ENCODE results near the gene RUSF1.
"Not testable (repeated sequence)": the region's sequence is repeated elsewhere in the genome, so short reads cannot be mapped to it uniquely, and the experiment has no call there.

Gene RUSF1

DNA sequence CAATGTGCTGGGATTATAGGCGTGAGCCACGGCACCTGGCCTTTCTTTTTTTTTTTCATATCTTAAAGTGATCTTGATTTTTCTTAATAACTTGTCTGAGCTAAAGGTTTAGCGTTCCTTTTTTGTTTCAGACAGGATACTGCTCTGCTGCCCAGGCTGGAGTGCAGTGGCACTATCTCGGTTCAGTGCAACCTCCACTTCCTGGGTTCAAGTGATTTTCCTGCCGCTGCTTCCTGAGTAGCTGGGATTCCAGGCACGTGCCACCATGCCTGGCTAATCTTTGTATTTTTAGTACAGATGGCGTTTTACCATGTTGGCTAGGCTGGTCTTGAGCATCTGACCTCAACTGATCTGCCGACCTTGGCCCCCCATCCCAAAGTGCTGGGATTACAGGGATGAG lies 4.0 kb downstream of the RUSF1 start:
- no peak overlapping the region for H3K4me3 ChIP-seq (IDR thresholded peaks at IDR 0.05; ENCODE audit: insufficient read depth, low read depth, low read length)
- no peak overlapping the region for H3K4me2 ChIP-seq
- no peak overlapping the region for H3K27ac ChIP-seq
- no peak overlapping the region for H2AFZ ChIP-seq (ENCODE audit: low read depth)
- no peak overlapping the region for H3K9ac ChIP-seq
- no peaks in the 10 kb centered on the region for H4K20me1 ChIP-seq (ENCODE audit: insufficient read depth)
- peaks cover 23% of the 10 kb centered on the region for H3K79me2 ChIP-seq (ENCODE audit: insufficient read depth, low read depth)
- H3K27me3 ChIP-seq (ENCODE audit: insufficient read depth, low read depth), result no peaks in the 10 kb centered on the region
- 0 out of 2 replicates have a peak, but pooled peaks cover 2% of the 10 kb centered on the region for H3K36me3 ChIP-seq (ENCODE audit: insufficient read depth)
- H3K4me1 ChIP-seq (ENCODE audit: low read depth, poor library complexity, severe bottlenecking), result peaks cover 14% of the 10 kb centered on the region
- TF ChIP-seq, protein P1, sequence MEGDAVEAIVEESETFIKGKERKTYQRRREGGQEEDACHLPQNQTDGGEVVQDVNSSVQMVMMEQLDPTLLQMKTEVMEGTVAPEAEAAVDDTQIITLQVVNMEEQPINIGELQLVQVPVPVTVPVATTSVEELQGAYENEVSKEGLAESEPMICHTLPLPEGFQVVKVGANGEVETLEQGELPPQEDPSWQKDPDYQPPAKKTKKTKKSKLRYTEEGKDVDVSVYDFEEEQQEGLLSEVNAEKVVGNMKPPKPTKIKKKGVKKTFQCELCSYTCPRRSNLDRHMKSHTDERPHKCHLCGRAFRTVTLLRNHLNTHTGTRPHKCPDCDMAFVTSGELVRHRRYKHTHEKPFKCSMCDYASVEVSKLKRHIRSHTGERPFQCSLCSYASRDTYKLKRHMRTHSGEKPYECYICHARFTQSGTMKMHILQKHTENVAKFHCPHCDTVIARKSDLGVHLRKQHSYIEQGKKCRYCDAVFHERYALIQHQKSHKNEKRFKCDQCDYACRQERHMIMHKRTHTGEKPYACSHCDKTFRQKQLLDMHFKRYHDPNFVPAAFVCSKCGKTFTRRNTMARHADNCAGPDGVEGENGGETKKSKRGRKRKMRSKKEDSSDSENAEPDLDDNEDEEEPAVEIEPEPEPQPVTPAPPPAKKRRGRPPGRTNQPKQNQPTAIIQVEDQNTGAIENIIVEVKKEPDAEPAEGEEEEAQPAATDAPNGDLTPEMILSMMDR (conservative IDR thresholded peaks at IDR 0.05; ENCODE audit: low read depth, low read length), result no peak

DNA sequence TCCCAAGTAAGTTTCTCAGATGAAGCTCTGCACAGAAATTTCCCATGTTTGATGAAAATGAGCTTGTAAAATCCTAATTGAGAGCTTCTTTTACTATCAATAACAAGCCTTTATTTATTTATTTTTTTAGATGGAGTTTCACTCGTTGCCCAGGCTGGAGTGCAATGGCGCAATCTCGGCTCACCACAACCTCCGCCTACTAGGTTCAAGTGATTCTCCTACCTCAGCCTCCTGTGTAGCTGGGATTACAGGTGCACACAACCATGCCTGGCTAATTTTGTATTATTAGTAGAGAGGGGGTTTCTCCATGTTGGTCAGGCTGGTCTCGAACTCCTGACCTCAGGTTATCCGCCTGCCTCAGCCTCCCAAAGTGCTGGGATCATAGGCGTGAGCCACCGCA lies 4.6 kb downstream of the RUSF1 start:
- H3K4me2 ChIP-seq; H4K20me1 ChIP-seq (ENCODE audit: insufficient read depth); H3K27me3 ChIP-seq (ENCODE audit: insufficient read depth, low read depth); H3K27ac ChIP-seq; H3K4me3 ChIP-seq (IDR thresholded peaks at IDR 0.05; ENCODE audit: insufficient read depth, low read depth, low read length); H3K36me3 ChIP-seq (ENCODE audit: insufficient read depth); H3K4me1 ChIP-seq (ENCODE audit: low read depth, poor library complexity, severe bottlenecking); H3K9ac ChIP-seq; H2AFZ ChIP-seq (ENCODE audit: low read depth): not testable (repeated sequence)
- peaks cover 19% of the 10 kb centered on the region for H3K79me2 ChIP-seq (ENCODE audit: insufficient read depth, low read depth)

DNA sequence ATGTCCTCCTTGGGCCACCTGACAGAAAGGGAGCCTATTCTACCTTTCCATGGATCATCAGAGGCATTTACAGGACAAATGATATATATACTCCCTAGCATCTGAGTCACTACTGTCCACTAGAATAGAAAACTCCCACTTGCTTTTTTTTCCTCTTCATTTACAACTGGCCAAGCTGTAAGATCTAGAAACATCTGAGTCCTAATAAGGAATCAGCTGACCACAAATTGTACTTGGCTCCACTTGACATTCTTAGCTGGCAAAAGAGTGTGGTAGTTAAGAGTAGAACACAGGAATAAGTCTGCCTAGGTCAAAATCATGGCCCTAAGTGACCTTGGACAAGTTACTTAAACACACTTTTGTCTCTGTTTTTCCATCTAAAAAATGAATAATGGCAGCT lies 5.2 kb downstream of the RUSF1 start:
- H4K20me1 ChIP-seq (ENCODE audit: insufficient read depth), result no peaks in the 10 kb centered on the region
- H3K27me3 ChIP-seq (ENCODE audit: insufficient read depth, low read depth), result no peaks in the 10 kb centered on the region
- no peak overlapping the region for H3K4me3 ChIP-seq (IDR thresholded peaks at IDR 0.05; ENCODE audit: insufficient read depth, low read depth, low read length)
- H2AFZ ChIP-seq (ENCODE audit: low read depth), result no peak overlapping the region
- H3K9ac ChIP-seq, result no peak overlapping the region
- TF ChIP-seq, protein P1 (conservative IDR thresholded peaks at IDR 0.05; ENCODE audit: low read depth, low read length), result no peak
- peaks cover 10% of the 10 kb centered on the region for H3K4me1 ChIP-seq (ENCODE audit: low read depth, poor library complexity, severe bottlenecking)
- H3K79me2 ChIP-seq (ENCODE audit: insufficient read depth, low read depth), result peaks cover 18% of the 10 kb centered on the region
- H3K27ac ChIP-seq, result no peak overlapping the region
- H3K36me3 ChIP-seq (ENCODE audit: insufficient read depth), result 0 out of 2 replicates have a peak, but pooled peaks cover 2% of the 10 kb centered on the region
- no peak overlapping the region for H3K4me2 ChIP-seq

DNA sequence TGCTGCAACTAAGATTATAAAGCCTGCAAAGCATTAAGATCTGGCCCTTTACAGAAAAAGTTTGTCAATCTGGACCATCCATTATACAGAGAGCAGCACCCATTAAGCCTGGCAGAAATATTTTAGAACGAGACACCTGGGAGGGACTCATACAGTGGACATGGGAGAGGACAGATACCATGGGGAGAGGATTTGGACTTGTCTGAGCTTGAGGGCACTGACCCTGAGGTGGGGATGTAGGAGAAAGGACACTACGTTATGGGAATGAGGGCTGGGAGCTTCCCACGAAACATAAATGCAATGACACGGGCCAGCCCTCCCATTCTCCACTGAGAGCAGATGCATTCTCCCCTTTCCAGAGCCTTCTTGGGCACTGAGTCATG lies 6.2 kb downstream of the RUSF1 start:
- no peaks in the 10 kb centered on the region for H3K27me3 ChIP-seq (ENCODE audit: insufficient read depth, low read depth)
- H3K27ac ChIP-seq, result no peak overlapping the region
- H3K9ac ChIP-seq, result no peak overlapping the region

More for the DNA sequence above, 6.2 kb downstream of the RUSF1 start:
- TF ChIP-seq, protein P1 (conservative IDR thresholded peaks at IDR 0.05; ENCODE audit: low read depth, low read length), result no peak
- 0 out of 2 replicates have a peak, but pooled peaks cover 2% of the 10 kb centered on the region for H3K36me3 ChIP-seq (ENCODE audit: insufficient read depth)
- H3K4me3 ChIP-seq (IDR thresholded peaks at IDR 0.05; ENCODE audit: insufficient read depth, low read depth, low read length), result no peak overlapping the region
- H2AFZ ChIP-seq (ENCODE audit: low read depth), result no peak overlapping the region
- no peak overlapping the region for H3K4me2 ChIP-seq
- no peaks in the 10 kb centered on the region for H4K20me1 ChIP-seq (ENCODE audit: insufficient read depth)
- H3K79me2 ChIP-seq (ENCODE audit: insufficient read depth, low read depth), result peaks cover 8% of the 10 kb centered on the region; the same call in 1 of the 2 replicates
- H3K4me1 ChIP-seq (ENCODE audit: low read depth, poor library complexity, severe bottlenecking), result peaks cover 3% of the 10 kb centered on the region
